ENCODE results near the gene CCDC63.

Gene CCDC63

GRCh38 chr12:110916295-110916875 lies 69.6 kb downstream of the CCDC63 start:
- DNase-seq (ENCODE audit: low read depth, low spot score), result no peak
- no peak overlapping the region for H3K4me3 ChIP-seq (ENCODE audit: low read depth, low read length)
- no peak for TF ChIP-seq CTCF (IDR thresholded peaks at IDR 0.05; ENCODE audit: insufficient read depth, low read length, missing control alignments)
- CTCF ChIA-PET, result interaction anchor here (1.3 kb wide), 1 partner anchor 21 kb away, joined by 7 read pairs; no protein-coding TSS in a partner anchor
- POLR2A ChIA-PET, result no interaction called here

- DNase-seq (ENCODE audit: low read depth, low spot score), result no peak
- CTCF ChIA-PET, result interaction anchor here (1.3 kb wide), 1 partner anchor 22 kb away, joined by 7 read pairs; no protein-coding TSS in a partner anchor
- no peak overlapping the region for H3K4me3 ChIP-seq (ENCODE audit: low read depth, low read length)
- POLR2A ChIA-PET, result no interaction called here
- no peak for TF ChIP-seq CTCF (IDR thresholded peaks at IDR 0.05; ENCODE audit: insufficient read depth, low read length, missing control alignments)
Observed at GRCh38 chr12:110917467-110917866, 70.7 kb downstream of the CCDC63 start.

GRCh38 chr12:110917961-110918360 lies 71.2 kb downstream of the CCDC63 start:
- no peak for DNase-seq (ENCODE audit: low read depth, low spot score)
- CTCF ChIA-PET, result no interaction called here
- TF ChIP-seq CTCF (IDR thresholded peaks at IDR 0.05; ENCODE audit: insufficient read depth, low read length, missing control alignments), result no peak
- H3K4me3 ChIP-seq (ENCODE audit: low read depth, low read length), result no peak overlapping the region
- POLR2A ChIA-PET, result no interaction called here

- no peak for TF ChIP-seq CTCF (IDR thresholded peaks at IDR 0.05; ENCODE audit: insufficient read depth, low read length, missing control alignments)
- POLR2A ChIA-PET, result no interaction called here
- CTCF ChIA-PET, result interaction anchor here (2.3 kb wide), 1 partner anchor 17 kb away, joined by 7 read pairs; no protein-coding TSS in a partner anchor
- no peak for DNase-seq (ENCODE audit: low read depth, low spot score)
- H3K4me3 ChIP-seq (ENCODE audit: low read depth, low read length), result no peak overlapping the region
Observed at GRCh38 chr12:110919720-110920119, 72.9 kb downstream of the CCDC63 start.

- ChIA-PET POLR2A (no interaction called here), CTCF (interaction anchor here (1.6 to 2.3 kb wide), 2 partner anchors 16 to 378 kb away, joined by 6 to 7 read pairs; no protein-coding TSS in a partner anchor)
- DNase-seq (ENCODE audit: low read depth, low spot score), result no peak
- no peak within 1 kb of the TSS for H3K4me3 ChIP-seq (ENCODE audit: low read depth, low read length)
- no peak for TF ChIP-seq CTCF (IDR thresholded peaks at IDR 0.05; ENCODE audit: insufficient read depth, low read length, missing control alignments)
Observed at GRCh38 chr12:110920324-110920910, 73.6 kb downstream of the CCDC63 start, which contains the start of gene MYL2. TSS of gene MYL2 (minus strand) at chr12:110920579. CDS start at chr12:110920529, 50 bp downstream.

GRCh38 chr12:110921262-110921661 lies 74.5 kb downstream of the CCDC63 start:
- no peak overlapping the region for H3K4me3 ChIP-seq (ENCODE audit: low read depth, low read length)
- DNase-seq (ENCODE audit: low read depth, low spot score), result no peak
- POLR2A ChIA-PET, result no interaction called here
- TF ChIP-seq CTCF (IDR thresholded peaks at IDR 0.05; ENCODE audit: insufficient read depth, low read length, missing control alignments), result no peak
- CTCF ChIA-PET, result interaction anchor here (1.4 to 2.3 kb wide), 3 partner anchors 16 to 377 kb away, joined by 4 to 7 read pairs (median 6); no protein-coding TSS in a partner anchor
